OCI-LY7 (cell line): ENCODE measurements around the gene OSGIN1.

Source experiments
- CTCF ChIP-seq: fragments of 200-600 bp; sonication (generic); conservative IDR thresholded peaks from 2 replicates; pipeline ENCODE4 v1.5.1; 2014; ENCODE audit warnings: mild to moderate bottlenecking, antibody characterized with exemption, low read length, moderate library complexity, mixed read lengths
- EZH2phosphoT487 ChIP-seq: fragments of 200-600 bp; sonication (generic); IDR thresholded peaks from 2 replicates; pipeline ENCODE4 v1.6.1; 2018; ENCODE audit warnings: low read depth, borderline replicate concordance, mild to moderate bottlenecking, mixed run types, antibody characterized with exemption, low read length, moderate library complexity, mixed read lengths

DNA sequence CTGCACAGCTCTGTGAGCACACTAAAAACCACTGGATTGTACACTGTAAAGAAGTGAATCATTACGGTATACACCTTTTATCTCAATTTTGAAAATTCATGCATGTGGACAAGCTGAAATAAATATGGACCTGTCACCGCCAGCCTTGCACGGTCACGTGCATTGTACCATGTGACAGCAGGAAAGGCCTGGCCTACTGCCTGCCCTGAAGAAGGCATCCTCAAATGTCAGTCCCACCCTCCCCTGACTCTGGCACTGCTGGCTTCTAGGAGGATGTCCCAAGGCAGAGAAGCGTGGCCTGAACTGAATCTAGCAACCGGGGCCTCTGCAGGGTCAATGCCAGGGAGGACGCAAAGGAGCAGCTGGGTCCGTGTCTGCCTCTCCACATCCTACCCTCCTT lies 54.9 kb downstream of the OSGIN1 start:
- TF ChIP-seq CTCF (no peak), EZH2phosphoT487 (no peak)
